ENCODE results near the gene TP53TG3C. TPM values are rescaled to one million over a fixed set of nuclear protein-coding genes. Genes with fewer than 3 reads are reported as not detected.

TP53TG3C gene
- 0.11 to 0.59 TPM in 2 of 5 replicates, not detected in the others for total RNA-seq (2022; extraction: Qiagen RNA extraction; ENCODE audit: low read depth)

DNA sequence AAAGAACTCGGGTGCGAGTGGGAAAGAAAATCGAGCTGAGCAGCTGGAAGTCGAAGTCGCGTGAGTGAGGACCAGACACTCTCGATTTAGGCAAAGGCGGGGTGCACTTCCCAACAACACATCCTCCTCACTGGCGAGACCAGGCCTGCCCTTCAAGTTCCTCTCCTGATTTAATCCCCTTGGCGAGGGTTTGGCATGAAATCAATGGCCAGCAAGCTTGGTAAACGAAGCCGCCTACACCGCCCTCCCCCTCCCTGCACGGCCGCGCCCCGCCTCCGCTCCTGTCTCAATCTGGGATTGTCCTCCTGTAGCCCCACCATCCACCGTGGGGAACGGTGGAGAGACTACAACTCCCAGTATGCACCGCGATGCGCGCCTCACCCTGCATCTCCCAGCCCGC lies at the start of gene TP53TG3C:
TP53TG3C (plus strand) TSS at position 301 of the 400 bp plus-strand sequence; CDS start at position 369, 68 bp downstream.

Other genes with a start within 250 kb of the TP53TG3C start
- not detected in 5 replicates for gene TP53TG3E, start 110.1 kb downstream of the TP53TG3C start, total RNA-seq (2022; extraction: Qiagen RNA extraction; ENCODE audit: low read depth)
- 0.17 to 0.37 TPM in 2 of 5 replicates, not detected in the others for gene TP53TG3B, start 166.6 kb downstream of the TP53TG3C start, total RNA-seq (2022; extraction: Qiagen RNA extraction; ENCODE audit: low read depth)

All from A549 treated with CpdA at 1 μM for 4 hours (cell line).